NT2/D1 (cell line): Measurements from ENCODE around the gene WTIP.
"Not testable (repeated sequence)": the region's sequence is repeated elsewhere in the genome, so short reads cannot be mapped to it uniquely, and the experiment has no call there.

Experiments used
- SUZ12 ChIP-seq: IDR thresholded peaks from 2 replicates; pipeline ENCODE4 v1.6.1; 2011; ENCODE audit not compliant: insufficient read length, insufficient read depth; ENCODE audit errors: extremely low read depth
- YY1 ChIP-seq: IDR thresholded peaks from 2 replicates; pipeline ENCODE4 v1.6.1; 2011; ENCODE audit not compliant: insufficient read length, insufficient read depth
- ZNF274 ChIP-seq: IDR thresholded peaks from 2 replicates; pipeline ENCODE4 v1.6.1; 2011; ENCODE audit warnings: mild to moderate bottlenecking, low read depth, low read length

GRCh38 chr19:34455783-34456480, 25.6 kb upstream of the WTIP start:
- TF ChIP-seq YY1, ZNF274, SUZ12: not testable (repeated sequence)
